ENCODE results near the gene VDAC1.

The VDAC1 gene

GRCh38 chr5:134007581-134008265, 2.9 kb upstream of the VDAC1 start:
- H4K20me1 ChIP-seq: peaks cover 7 to 14% (median 7%) of the 10 kb centered on the region in 11 experiments; a peak in 18 of 22 replicates
- no peak overlapping the region for H3K4me3 ChIP-seq
- no peaks in the 10 kb centered on the region for H3K27me3 ChIP-seq
- H3K4me2 ChIP-seq: peak overlapping the region in 10 of 11 experiments; percentile 24 to 100 (median 98); a peak in 17 of 22 replicates
- H3K27ac ChIP-seq: no peak overlapping the region
- no peak for TF ChIP-seq Cebpa-rat (IDR thresholded peaks at IDR 0.05)
- peaks cover 0 to 3% (median 0%) of the 10 kb centered on the region in 11 experiments; a peak in 2 of 22 replicates for H3K9me3 ChIP-seq (replicated peaks in 1 of 11)
- H3K36me3 ChIP-seq: peaks cover 0 to 6% (median under 1%) of the 10 kb centered on the region in 11 experiments; a peak in 6 of 22 replicates
- no peak overlapping the region for H3K9ac ChIP-seq
- H3K4me1 ChIP-seq: peaks cover 27 to 35% (median 29%) of the 10 kb centered on the region in 10 experiments

GRCh38 chr5:134006115-134006514, 1.3 kb upstream of the VDAC1 start:
- H3K9ac ChIP-seq: peak overlapping the region; percentile 94 to 100 (median 99)
- H3K4me2 ChIP-seq: peak overlapping the region; percentile 97 to 100 (median 99)
- peak overlapping the region; percentile 78 to 97 (median 88) for H3K4me3 ChIP-seq

GRCh38 chr5:134005417-134006061, 764 bp upstream of the VDAC1 start:
- no peak for TF ChIP-seq Cebpa-rat (IDR thresholded peaks at IDR 0.05)
- H3K9me3 ChIP-seq (replicated peaks in 1 of 11): no peaks in the 10 kb centered on the region
- peaks cover 28 to 36% (median 29%) of the 10 kb centered on the region in 11 experiments for H4K20me1 ChIP-seq
- H3K4me1 ChIP-seq: peaks cover 49 to 56% (median 51%) of the 10 kb centered on the region in 10 experiments
- no peaks in the 10 kb centered on the region for H3K27me3 ChIP-seq
- H3K4me2 ChIP-seq: peak overlapping the region; percentile 97 to 100 (median 99)
- H3K27ac ChIP-seq: peak overlapping the region; percentile 91 to 100 (median 99)
- H3K9ac ChIP-seq: peak overlapping the region; percentile 94 to 100 (median 99)
- peaks cover 19 to 26% (median 22%) of the 10 kb centered on the region in 11 experiments; a peak in 21 of 22 replicates for H3K36me3 ChIP-seq
- H3K4me3 ChIP-seq: peak overlapping the region; percentile 78 to 97 (median 88)

More at GRCh38 chr5:134006115-134006514, 1.3 kb upstream of the VDAC1 start:
- Histone ChIP-seq H3K36me3 (peaks cover 13 to 20% (median 16%) of the 10 kb centered on the region in 11 experiments; a peak in 21 of 22 replicates), H3K27me3 (no peaks in the 10 kb centered on the region), H3K27ac (peak overlapping the region; percentile 91 to 100 (median 99)), H4K20me1 (peaks cover 23 to 30% (median 23%) of the 10 kb centered on the region in 11 experiments), H3K9me3 (replicated peaks in 1 of 11) (no peaks in the 10 kb centered on the region), H3K4me1 (peaks cover 44 to 51% (median 45%) of the 10 kb centered on the region in 10 experiments)
- TF ChIP-seq Cebpa-rat (IDR thresholded peaks at IDR 0.05): no peak

GRCh38 chr5:134003817-134004625, 754 bp downstream of the VDAC1 start:
- H4K20me1 ChIP-seq: peaks cover 44 to 51% (median 44%) of the 10 kb centered on the region in 11 experiments
- H3K36me3 ChIP-seq: peaks cover 26 to 40% (median 29%) of the 10 kb centered on the region in 11 experiments; a peak in 21 of 22 replicates
- peak overlapping the region; percentile 97 to 100 (median 99) for H3K4me2 ChIP-seq
- H3K27me3 ChIP-seq: no peaks in the 10 kb centered on the region
- peak overlapping the region; percentile 78 to 97 (median 88) for H3K4me3 ChIP-seq
- no peaks in the 10 kb centered on the region for H3K9me3 ChIP-seq (replicated peaks in 1 of 11)
- peak overlapping the region; percentile 91 to 100 (median 99) for H3K27ac ChIP-seq
- peaks cover 64 to 72% (median 66%) of the 10 kb centered on the region in 10 experiments for H3K4me1 ChIP-seq
- TF ChIP-seq Cebpa-rat (IDR thresholded peaks at IDR 0.05): no peak
- peak overlapping the region; percentile 94 to 100 (median 99) for H3K9ac ChIP-seq

GRCh38 chr5:134003064-134003816, 1.5 kb downstream of the VDAC1 start:
- peaks cover 26 to 46% (median 33%) of the 10 kb centered on the region in 11 experiments; a peak in 21 of 22 replicates for H3K36me3 ChIP-seq
- no peaks in the 10 kb centered on the region for H3K9me3 ChIP-seq (replicated peaks in 1 of 11)
- TF ChIP-seq Cebpa-rat (IDR thresholded peaks at IDR 0.05): no peak
- peaks cover 51 to 59% (median 52%) of the 10 kb centered on the region in 11 experiments for H4K20me1 ChIP-seq
- peak overlapping the region; percentile 97 to 100 (median 99) for H3K4me2 ChIP-seq
- no peaks in the 10 kb centered on the region for H3K27me3 ChIP-seq
- peak overlapping the region; percentile 91 to 100 (median 99) for H3K27ac ChIP-seq
- H3K4me3 ChIP-seq: peak overlapping the region; percentile 78 to 97 (median 88)
- H3K9ac ChIP-seq: peak overlapping the region; percentile 94 to 100 (median 99)
- H3K4me1 ChIP-seq: peaks cover 72 to 79% (median 74%) of the 10 kb centered on the region in 10 experiments

- H3K4me2 ChIP-seq: peak overlapping the region; percentile 97 to 100 (median 99)
- H3K4me1 ChIP-seq: peaks cover 72 to 82% (median 77%) of the 10 kb centered on the region in 10 experiments
- H3K4me3 ChIP-seq: peak overlapping the region; percentile 78 to 97 (median 88)
- H3K36me3 ChIP-seq: peaks cover 26 to 46% (median 36%) of the 10 kb centered on the region in 11 experiments; a peak in 21 of 22 replicates
- no peaks in the 10 kb centered on the region for H3K27me3 ChIP-seq
- peaks cover 62 to 70% (median 63%) of the 10 kb centered on the region in 11 experiments for H4K20me1 ChIP-seq
- H3K9ac ChIP-seq: peak overlapping the region; percentile 94 to 100 (median 99)
- H3K9me3 ChIP-seq (replicated peaks in 1 of 11): no peaks in the 10 kb centered on the region
- TF ChIP-seq Cebpa-rat (IDR thresholded peaks at IDR 0.05): no peak
- H3K27ac ChIP-seq: peak overlapping the region in 10 of 11 experiments; percentile 95 to 100 (median 100); a peak in 19 of 22 replicates
Observed at GRCh38 chr5:134001938-134002731, 2.6 kb downstream of the VDAC1 start.
